ENCODE data around the gene MACF1.
A peak's percentile ranks its signal among the peaks of the same experiment; 100 is the strongest.

The MACF1 gene

GRCh38 chr1:39266269-39266668 lies 61.8 kb downstream of the MACF1 start:
- no peak for DNase-seq

- no peak for DNase-seq
Observed at GRCh38 chr1:39266792-39267191, 62.3 kb downstream of the MACF1 start.

GRCh38 chr1:39268112-39268581 lies 63.7 kb downstream of the MACF1 start:
- peak; percentile 38 for DNase-seq

- no peak for DNase-seq
Observed at GRCh38 chr1:39268906-39269305, 64.4 kb downstream of the MACF1 start.

GRCh38 chr1:39269349-39269748 lies 64.9 kb downstream of the MACF1 start:
- no peak for DNase-seq

GRCh38 chr1:39269791-39270342 lies 65.4 kb downstream of the MACF1 start:
- no peak for DNase-seq

GRCh38 chr1:39270368-39270767 lies 65.9 kb downstream of the MACF1 start:
- DNase-seq: no peak

GRCh38 chr1:39272027-39272797 lies 67.7 kb downstream of the MACF1 start:
- DNase-seq: no peak

- DNase-seq: no peak
Observed at GRCh38 chr1:39272798-39273469, 68.4 kb downstream of the MACF1 start.

- DNase-seq: no peak
Observed at GRCh38 chr1:39275836-39276507, 71.5 kb downstream of the MACF1 start.

GRCh38 chr1:39277879-39278278 lies 73.4 kb downstream of the MACF1 start:
- DNase-seq: no peak

- DNase-seq: no peak
Observed at GRCh38 chr1:39282537-39283216, 78.2 kb downstream of the MACF1 start.

- no peak for DNase-seq
Observed at GRCh38 chr1:39283858-39284257, 79.4 kb downstream of the MACF1 start.

- no peak for DNase-seq
Observed at GRCh38 chr1:39287541-39287940, 83.0 kb downstream of the MACF1 start.

- DNase-seq: no peak
Observed at GRCh38 chr1:39288735-39289465, 84.4 kb downstream of the MACF1 start.

- no peak for DNase-seq
Observed at GRCh38 chr1:39292401-39292800, 87.9 kb downstream of the MACF1 start.

- no peak for DNase-seq
Observed at GRCh38 chr1:39293375-39294070, 89.0 kb downstream of the MACF1 start.

- no peak for DNase-seq
Observed at GRCh38 chr1:39294531-39294930, 90.0 kb downstream of the MACF1 start.

GRCh38 chr1:39295901-39296300 lies 91.4 kb downstream of the MACF1 start:
- no peak for DNase-seq

- DNase-seq: no peak
Observed at GRCh38 chr1:39297551-39297950, 93.1 kb downstream of the MACF1 start.

GRCh38 chr1:39301606-39302005 lies 97.1 kb downstream of the MACF1 start:
- DNase-seq: no peak

GRCh38 chr1:39305555-39305954 lies 101.1 kb downstream of the MACF1 start:
- no peak for DNase-seq
